H9 (cell line): Measurements from ENCODE around the gene DTD1. TPM values are rescaled to one million over a fixed set of nuclear protein-coding genes. Genes with fewer than 3 reads are reported as not detected.

Source experiments
- DNase-seq: peaks from one replicate; pipeline ENCODE4 v3.0.0-alpha.2; 2017
- H2AFZ ChIP-seq: one replicate; pipeline ENCODE4 v1.6.1; 2013; ENCODE audit warnings: mild to moderate bottlenecking, low read length, control low read depth, moderate library complexity
- H2AK5ac ChIP-seq: 2 replicates; pipeline ENCODE4 v1.6.1; 2013; ENCODE audit warnings: low read length, control low read depth, mixed read lengths; ENCODE audit not compliant: insufficient read length
- H2BK120ac ChIP-seq: one replicate; pipeline ENCODE4 v1.6.1; 2013; ENCODE audit warnings: low read depth, mild to moderate bottlenecking, low read length, control low read depth, inconsistent platforms; ENCODE audit not compliant: poor library complexity, severe bottlenecking
- H2BK12ac ChIP-seq: 2 replicates; pipeline ENCODE4 v1.6.1; 2013; ENCODE audit warnings: low read length, control low read depth, mixed read lengths, low read depth; ENCODE audit not compliant: insufficient read length
- H2BK15ac ChIP-seq: 2 replicates; pipeline ENCODE4 v1.6.1; 2013; ENCODE audit warnings: low read depth, low read length, control low read depth
- H2BK20ac ChIP-seq: one replicate; pipeline ENCODE4 v1.6.1; 2013; ENCODE audit warnings: low read depth, mild to moderate bottlenecking, low read length, control low read depth, inconsistent platforms; ENCODE audit not compliant: poor library complexity, severe bottlenecking
- H2BK5ac ChIP-seq: 2 replicates; pipeline ENCODE4 v1.6.1; 2013; ENCODE audit warnings: low read length, control low read depth, mixed read lengths; ENCODE audit not compliant: insufficient read length
- H3K14ac ChIP-seq: 2 replicates; pipeline ENCODE4 v1.6.1; 2013; ENCODE audit warnings: low read length, control low read depth; ENCODE audit not compliant: insufficient read depth
- H3K18ac ChIP-seq: 2 replicates; pipeline ENCODE4 v1.6.1; 2013; ENCODE audit warnings: low read depth, mild to moderate bottlenecking, mixed read lengths, low read length, control low read depth; ENCODE audit not compliant: insufficient read length
- H3K23ac ChIP-seq: 2 replicates; pipeline ENCODE4 v1.6.1; 2013; ENCODE audit warnings: low read length, control low read depth, mixed read lengths, low read depth; ENCODE audit not compliant: insufficient read length
- H3K23me2 ChIP-seq: 2 replicates; pipeline ENCODE4 v1.6.1; 2013; ENCODE audit warnings: low read depth, mild to moderate bottlenecking, mixed read lengths, low read length, control low read depth; ENCODE audit not compliant: insufficient read length, poor library complexity, severe bottlenecking
- H3K27ac ChIP-seq: 2 replicates; pipeline ENCODE4 v1.5.1; 2013; ENCODE audit warnings: low read length, control low read depth, mixed read lengths, low read depth; ENCODE audit not compliant: insufficient read length
- H3K27me3 ChIP-seq: 2 replicates; pipeline ENCODE4 v1.6.1; 2013; ENCODE audit warnings: low read length, control low read depth, inconsistent platforms; ENCODE audit not compliant: insufficient read depth
- H3K4ac ChIP-seq: 2 replicates; pipeline ENCODE4 v1.6.1; 2013; ENCODE audit warnings: low read depth, mild to moderate bottlenecking, control low read depth, inconsistent platforms, low read length, moderate library complexity
- H3K4me1 ChIP-seq: 2 replicates; pipeline ENCODE4 v1.6.1; 2013; ENCODE audit warnings: low read length, control low read depth, inconsistent platforms; ENCODE audit not compliant: insufficient read depth
- H3K4me2 ChIP-seq: 2 replicates; pipeline ENCODE4 v1.6.1; 2013; ENCODE audit warnings: low read length, control low read depth, mixed read lengths; ENCODE audit not compliant: insufficient read length, insufficient read depth
- H3K56ac ChIP-seq: 2 replicates; pipeline ENCODE4 v1.6.1; 2013; ENCODE audit warnings: low read depth, mild to moderate bottlenecking, mixed read lengths, low read length, control low read depth; ENCODE audit not compliant: insufficient read length
- H3K79me1 ChIP-seq: 2 replicates; pipeline ENCODE4 v1.6.1; 2013; ENCODE audit warnings: low read depth, mild to moderate bottlenecking, moderate library complexity, low read length, control low read depth, inconsistent platforms; ENCODE audit not compliant: insufficient read depth, poor library complexity, severe bottlenecking
- H3K79me2 ChIP-seq: 2 replicates; pipeline ENCODE4 v1.6.1; 2013; ENCODE audit warnings: low read length, control low read depth, inconsistent platforms; ENCODE audit not compliant: insufficient read depth
- H3K9ac ChIP-seq: 2 replicates; pipeline ENCODE4 v1.6.1; 2013; ENCODE audit warnings: low read length, control low read depth, mixed read lengths; ENCODE audit not compliant: insufficient read length; ENCODE audit errors: extremely low read depth
- H3K9me3 ChIP-seq: one replicate; pipeline ENCODE4 v1.6.1; 2013; ENCODE audit warnings: low read depth, low read length, inconsistent platforms; ENCODE audit not compliant: control insufficient read depth
- H3T11ph ChIP-seq: one replicate; pipeline ENCODE4 v1.6.1; 2013; ENCODE audit warnings: mild to moderate bottlenecking, low read length, control low read depth, inconsistent platforms
- H4K20me1 ChIP-seq: one replicate; pipeline ENCODE4 v1.6.1; 2013; ENCODE audit not compliant: control insufficient read depth, insufficient read length, insufficient read depth
- H4K5ac ChIP-seq: 2 replicates; pipeline ENCODE4 v1.6.1; 2013; ENCODE audit warnings: low read depth, mild to moderate bottlenecking, mixed read lengths, low read length, control low read depth; ENCODE audit not compliant: insufficient read length
- H4K8ac ChIP-seq: replicated peaks from 2 replicates; pipeline ENCODE4 v1.6.1; 2013; ENCODE audit warnings: low read length, control low read depth, mixed read lengths, low read depth; ENCODE audit not compliant: insufficient read length
- H4K91ac ChIP-seq: 2 replicates; pipeline ENCODE4 v1.6.1; 2013; ENCODE audit warnings: low read depth, mild to moderate bottlenecking, moderate library complexity, mixed read lengths, low read length, control low read depth; ENCODE audit not compliant: insufficient read length
- H3K27ac Mint-ChIP-seq, 3 experiments: 2 replicates in 2 of 3; 3 replicates in 1 of 3; pipeline ENCODE4 v1.8.0; 2020 to 2021; ENCODE audit warnings: mixed read lengths in 3 of 3, mild to moderate bottlenecking in 1 of 3, moderate library complexity in 1 of 3
- H3K27me3 Mint-ChIP-seq: 2 replicates; pipeline ENCODE4 v1.8.0; 2021; ENCODE audit warnings: low read depth, mild to moderate bottlenecking, moderate library complexity, mixed read lengths
- H3K36me3 Mint-ChIP-seq, 3 experiments: 2 replicates in 2 of 3; 3 replicates in 1 of 3; pipeline ENCODE4 v1.8.0; 2020 to 2021; ENCODE audit warnings: low read depth in 3 of 3, mixed read lengths in 3 of 3; ENCODE audit not compliant: insufficient read depth in 1 of 3
- H3K4me1 Mint-ChIP-seq, 2 experiments: 2 replicates each; pipeline ENCODE4 v1.8.0; 2020; ENCODE audit warnings: mixed read lengths in 2 of 2
- H3K4me3 Mint-ChIP-seq, 2 experiments: 2 replicates in 1 of 2; 3 replicates in 1 of 2; pipeline ENCODE4 v1.8.0; 2020 to 2021; ENCODE audit warnings: mild to moderate bottlenecking in 2 of 2, mixed read lengths in 2 of 2, moderate library complexity in 1 of 2
- H3K9me3 Mint-ChIP-seq, 2 experiments: 2 replicates in 1 of 2; 3 replicates in 1 of 2; pipeline ENCODE4 v1.8.0; 2020; ENCODE audit warnings: mild to moderate bottlenecking in 2 of 2, mixed read lengths in 2 of 2, moderate library complexity in 1 of 2
- CTCF ChIP-seq: fragments of 200-600 bp; sonication (generic); conservative IDR thresholded peaks from 3 replicates; pipeline ENCODE4 v1.8.0; 2021; ENCODE audit warnings: antibody characterized with exemption, mild to moderate bottlenecking
- WGBS: extraction: QIAGEN DNeasy Blood & Tissue Kit; methylation state at CpG from one replicate; pipeline ENCODE4 v1.1.7; 2013; ENCODE audit warnings: missing lambda C conversion rate, low lambda C conversion rate, mixed read lengths; ENCODE audit not compliant: insufficient read length; ENCODE audit errors: extremely low coverage; 5-methylcytosine and 5-hydroxymethylcytosine counted together
- total RNA-seq: library from RNA; stranded (reverse); gene quantifications from 2 replicates; pipeline ENCODE4 v1.2.1, GENCODE V29; 2021

DTD1 gene
- total RNA-seq, 1 experiment from 2014 or later, result 62.0 TPM

- no peak overlapping the region for H2BK120ac ChIP-seq
- no CpG with 5 or more reads among the region's 2 CpGs for WGBS
- peak overlapping the region; percentile 37 to 54 (median 42); a peak in 5 of 7 replicates for H3K27ac Mint-ChIP-seq
These were observed 59.9 kb downstream of the DTD1 start for GRCh38 chr20:18647777-18648176.

More at GRCh38 chr20:18647777-18648176, 59.9 kb downstream of the DTD1 start:
- Histone ChIP-seq H3K27me3 (no peaks in the 10 kb centered on the region), H3K79me1 (no peaks in the 10 kb centered on the region), H3K4ac (no peak overlapping the region), H4K8ac (no peak overlapping the region), H3K27ac (no peak overlapping the region), H3K9ac (no peak overlapping the region), H3K23me2 (no peaks in the 10 kb centered on the region), H3K4me1 (peaks cover 2% of the 10 kb centered on the region; the same call in 1 of the 2 replicates), H4K5ac (no peak overlapping the region), H2BK20ac (no peak overlapping the region), H2AFZ (no peak overlapping the region), H4K20me1 (no peaks in the 10 kb centered on the region), H4K91ac (no peak overlapping the region), H3K79me2 (no peaks in the 10 kb centered on the region), H3K9me3 (no peaks in the 10 kb centered on the region), H2AK5ac (no peak overlapping the region), H3K18ac (no peak overlapping the region), H3K14ac (no peak overlapping the region), H3K23ac (no peak overlapping the region), H2BK5ac (no peak overlapping the region), H3K4me2 (no peak overlapping the region), H3K56ac (no peak overlapping the region), H2BK15ac (no peak overlapping the region), H2BK12ac (no peak overlapping the region), H3T11ph (no peak overlapping the region)
- H3K36me3 Mint-ChIP-seq, result no peaks in the 10 kb centered on the region; a peak in 2 of 7 replicates
- H3K9me3 Mint-ChIP-seq, result no peaks in the 10 kb centered on the region
- no peak for TF ChIP-seq CTCF
- no peak for DNase-seq
- no peaks in the 10 kb centered on the region for H3K27me3 Mint-ChIP-seq
- H3K4me1 Mint-ChIP-seq, result peaks cover 21 to 23% of the 10 kb centered on the region in 2 experiments
- H3K4me3 Mint-ChIP-seq, result no peak overlapping the region
